Central memory CD8-positive, alpha-beta T cell (primary cell): ENCODE data around the gene ONECUT1.

Experiments
- ATAC-seq: fragments of 150-1000 bp; cut with Tn5 transposase; replicated peaks from 2 replicates; pipeline ENCODE4 v1.10.0; 2022; ENCODE audit warnings: mild to moderate bottlenecking, moderate FRiP score, moderate number of reproducible peaks; ENCODE audit not compliant: poor library complexity, severe bottlenecking; ENCODE audit errors: extremely low read depth
- DNase-seq, 2 donors: peaks; one replicate each; pipeline ENCODE4 v3.0.0; 2021; ENCODE audit warnings: low spot score in 2 of 2
- H3K27ac Mint-ChIP-seq: one replicate; pipeline ENCODE4 v1.8.0; 2022; ENCODE audit warnings: low read depth, mild to moderate bottlenecking, moderate library complexity, mixed read lengths
- H3K27me3 Mint-ChIP-seq: one replicate; pipeline ENCODE4 v1.8.0; 2022; ENCODE audit warnings: mixed read lengths
- H3K36me3 Mint-ChIP-seq: one replicate; pipeline ENCODE4 v1.8.0; 2022; ENCODE audit warnings: mild to moderate bottlenecking, moderate library complexity, mixed read lengths; ENCODE audit not compliant: insufficient read depth
- H3K4me1 Mint-ChIP-seq: one replicate; pipeline ENCODE4 v1.8.0; 2022; ENCODE audit warnings: mixed read lengths
- H3K4me3 Mint-ChIP-seq: one replicate; pipeline ENCODE4 v1.8.0; 2022; ENCODE audit warnings: mild to moderate bottlenecking, moderate library complexity, mixed read lengths
- H3K9me3 Mint-ChIP-seq: one replicate; pipeline ENCODE4 v1.8.0; 2022; ENCODE audit warnings: mixed read lengths

ONECUT1 gene

DNA sequence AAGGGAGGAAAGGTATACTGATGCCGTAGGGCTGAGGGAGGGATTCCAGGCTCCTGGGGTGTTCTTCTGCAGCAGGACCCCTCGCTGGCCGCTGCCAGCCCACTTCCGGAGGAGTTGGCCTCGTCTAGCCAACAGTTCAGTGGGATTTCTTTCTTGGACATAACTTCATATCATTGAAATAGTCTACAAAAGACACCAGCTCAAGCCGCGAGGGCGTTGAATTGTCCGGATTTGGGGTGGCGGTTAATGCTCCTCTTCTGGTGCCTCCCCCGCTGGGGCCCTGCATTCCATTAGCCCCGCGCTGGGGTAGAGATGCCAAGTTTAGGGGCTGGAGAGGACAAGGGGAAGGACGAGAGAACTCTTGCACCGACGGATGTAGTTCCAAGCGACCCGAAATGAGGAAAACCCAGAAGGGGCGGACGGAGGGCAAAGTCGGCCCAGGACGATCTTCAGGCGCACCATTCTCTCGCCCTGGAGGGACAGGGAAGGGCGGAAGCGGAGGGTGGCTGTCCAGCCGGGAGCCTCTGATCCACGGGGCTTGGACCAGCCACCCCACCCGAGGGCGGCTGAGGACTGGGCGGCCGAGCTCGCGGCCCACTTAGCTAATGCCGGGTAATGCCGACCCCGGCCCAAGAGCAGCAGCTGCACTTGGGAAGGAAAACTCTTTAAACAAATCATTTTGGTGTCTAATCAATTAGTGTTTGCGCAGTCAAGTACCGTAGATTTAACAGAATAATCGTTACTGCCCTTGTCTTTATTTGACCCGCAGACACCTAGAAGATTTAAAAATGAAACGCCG, 4.7 kb upstream of the ONECUT1 start:
- Mint-ChIP-seq H3K4me3 (no peak overlapping the region), H3K9me3 (no peaks in the 10 kb centered on the region), H3K4me1 (peaks cover 17% of the 10 kb centered on the region), H3K27ac (peak overlapping the region; percentile 39), H3K27me3 (peaks cover 92% of the 10 kb centered on the region), H3K36me3 (peaks cover 3% of the 10 kb centered on the region)
- DNase-seq (no peak), ATAC-seq (no peak)

DNA sequence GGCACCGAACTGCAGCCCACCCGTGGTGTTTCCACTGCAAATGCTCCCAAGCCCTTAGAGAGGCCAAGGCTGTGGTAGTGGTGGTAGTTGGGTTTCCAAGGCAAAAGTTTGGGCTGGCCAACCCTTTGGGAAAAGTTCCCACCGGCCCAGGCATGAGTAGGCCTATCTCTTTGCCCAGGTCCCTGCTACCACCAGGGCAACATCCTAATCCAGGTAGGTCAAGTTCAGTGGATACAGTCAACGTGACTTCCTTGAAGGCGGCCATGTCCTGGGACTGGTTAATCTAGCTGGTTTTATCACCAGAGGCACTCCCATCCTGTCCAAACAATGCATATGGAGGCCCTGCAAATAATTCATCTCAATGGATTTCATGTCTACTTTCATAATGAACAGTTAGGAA, 1.6 kb upstream of the ONECUT1 start:
- Mint-ChIP-seq H3K27me3 (peaks cover 92% of the 10 kb centered on the region), H3K4me1 (peaks cover 25% of the 10 kb centered on the region), H3K4me3 (no peak overlapping the region), H3K9me3 (no peaks in the 10 kb centered on the region), H3K27ac (no peak overlapping the region), H3K36me3 (peaks cover 7% of the 10 kb centered on the region)
- ATAC-seq (no peak), DNase-seq (no peak)

- ATAC-seq (no peak), DNase-seq (no peak)
- H3K36me3 Mint-ChIP-seq = peaks cover 7% of the 10 kb centered on the region
- H3K4me1 Mint-ChIP-seq = peaks cover 25% of the 10 kb centered on the region
- peaks cover 92% of the 10 kb centered on the region for H3K27me3 Mint-ChIP-seq
- no peaks in the 10 kb centered on the region for H3K9me3 Mint-ChIP-seq
- H3K27ac Mint-ChIP-seq = no peak overlapping the region
- H3K4me3 Mint-ChIP-seq = peak overlapping the region; percentile 71
Measured at GRCh38 chr15:52790941-52791751, 1.0 kb upstream of the ONECUT1 start.

DNA sequence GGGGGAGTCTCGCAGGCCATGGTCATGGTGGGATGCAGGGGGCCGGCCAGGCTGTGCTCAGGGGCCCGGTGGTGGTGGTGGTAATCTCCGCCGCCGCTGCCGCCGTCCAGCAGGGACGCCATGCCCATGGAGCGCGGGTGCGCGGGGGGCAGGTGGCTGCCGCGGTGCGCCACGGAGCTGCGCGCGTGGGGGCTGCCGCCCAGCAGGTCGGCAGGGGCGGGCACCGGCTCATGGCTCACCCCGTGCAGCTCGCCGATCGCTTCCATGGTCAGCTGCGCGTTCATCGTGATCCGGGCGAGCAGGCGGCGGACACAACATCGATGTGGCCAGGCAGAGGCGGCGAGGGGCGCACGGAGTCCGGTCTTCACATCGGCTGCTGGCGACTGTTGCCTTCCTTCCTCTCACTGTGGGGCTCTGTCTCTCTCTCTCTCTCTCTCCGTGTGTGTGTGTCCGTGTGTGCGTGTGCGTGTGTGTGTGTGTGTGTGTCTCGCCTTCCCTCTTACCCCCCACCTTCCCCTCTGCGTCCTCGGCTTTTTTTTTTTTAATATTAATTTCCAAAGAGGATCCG, 451 bp downstream of the ONECUT1 start:
- H3K36me3 Mint-ChIP-seq = peaks cover 9% of the 10 kb centered on the region
- peaks cover 15% of the 10 kb centered on the region for H3K4me1 Mint-ChIP-seq
- H3K27ac Mint-ChIP-seq = no peak overlapping the region
- H3K4me3 Mint-ChIP-seq = peak overlapping the region; percentile 71
- H3K9me3 Mint-ChIP-seq = no peaks in the 10 kb centered on the region
- DNase-seq (no peak), ATAC-seq (no peak)
- H3K27me3 Mint-ChIP-seq = peaks cover 92% of the 10 kb centered on the region

- Mint-ChIP-seq H3K9me3 (no peaks in the 10 kb centered on the region), H3K27me3 (peaks cover 92% of the 10 kb centered on the region), H3K4me1 (peaks cover 11% of the 10 kb centered on the region), H3K4me3 (peak overlapping the region; percentile 71), H3K27ac (peak overlapping the region; percentile 53), H3K36me3 (peaks cover 9% of the 10 kb centered on the region)
- ATAC-seq (no peak), DNase-seq (no peak)
Measured at GRCh38 chr15:52789008-52789600, 1.0 kb downstream of the ONECUT1 start.

DNA sequence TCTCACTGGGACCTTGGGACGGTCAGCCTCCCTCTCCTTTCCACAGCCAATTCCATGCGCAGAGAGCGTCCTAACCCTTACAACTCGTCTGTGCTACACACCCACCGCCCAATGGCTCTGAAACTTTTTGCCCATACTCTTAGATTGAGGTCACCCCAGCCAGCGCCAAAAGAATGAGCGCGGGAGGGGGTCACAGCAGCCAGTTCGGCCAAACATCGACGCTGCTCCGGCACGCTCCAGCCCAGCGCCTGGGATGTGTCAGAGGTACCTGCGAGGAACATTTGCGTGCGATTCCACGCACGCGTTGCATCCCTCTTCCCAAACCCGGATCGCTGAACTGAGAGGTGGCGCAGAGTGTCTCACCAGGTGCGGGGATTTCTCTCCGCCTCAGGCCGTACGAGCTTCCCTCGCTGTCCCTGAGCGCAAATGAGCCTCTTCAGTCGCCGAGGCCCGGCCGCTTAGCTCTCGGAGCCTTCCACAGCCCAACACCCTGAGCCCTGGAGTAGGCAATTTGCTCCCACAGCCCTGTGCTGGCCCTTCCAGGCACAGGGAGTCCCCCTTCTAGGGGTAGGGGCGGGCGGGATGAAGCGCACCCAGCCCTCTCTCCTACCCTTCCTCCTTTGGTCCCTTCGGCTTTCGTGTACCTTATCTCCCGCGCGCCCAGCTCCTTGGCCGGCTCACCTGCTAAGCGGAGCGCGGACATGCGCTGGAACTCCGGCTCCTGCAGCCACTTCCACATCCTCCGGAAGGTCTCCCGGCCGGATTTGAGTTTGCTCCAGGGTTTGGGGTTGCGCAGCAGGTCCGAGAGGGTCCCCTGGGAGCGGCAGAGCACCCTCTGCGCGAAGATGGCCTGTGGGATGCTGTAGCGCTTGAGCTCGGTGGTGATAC, 1.8 kb downstream of the ONECUT1 start:
- Mint-ChIP-seq H3K9me3 (no peaks in the 10 kb centered on the region), H3K27me3 (peaks cover 92% of the 10 kb centered on the region), H3K36me3 (peaks cover 9% of the 10 kb centered on the region), H3K4me1 (peaks cover 16% of the 10 kb centered on the region), H3K27ac (peak overlapping the region; percentile 53), H3K4me3 (peak overlapping the region; percentile 71)
- ATAC-seq (no peak), DNase-seq (no peak)

- no peak for DNase-seq
- peak overlapping the region; percentile 12 for H3K4me3 Mint-ChIP-seq
- no peak for ATAC-seq
- H3K27me3 Mint-ChIP-seq = peaks cover 92% of the 10 kb centered on the region
- no peak overlapping the region for H3K27ac Mint-ChIP-seq
- no peaks in the 10 kb centered on the region for H3K9me3 Mint-ChIP-seq
- H3K4me1 Mint-ChIP-seq = peaks cover 17% of the 10 kb centered on the region
- H3K36me3 Mint-ChIP-seq = peaks cover 9% of the 10 kb centered on the region
Measured at GRCh38 chr15:52787549-52788098, 2.5 kb downstream of the ONECUT1 start.

GRCh38 chr15:52787123-52787503, 3.0 kb downstream of the ONECUT1 start:
- peaks cover 9% of the 10 kb centered on the region for H3K36me3 Mint-ChIP-seq
- DNase-seq (no peak), ATAC-seq (no peak)
- H3K9me3 Mint-ChIP-seq = no peaks in the 10 kb centered on the region
- peaks cover 92% of the 10 kb centered on the region for H3K27me3 Mint-ChIP-seq
- H3K4me3 Mint-ChIP-seq = peak overlapping the region; percentile 25
- H3K27ac Mint-ChIP-seq = no peak overlapping the region
- peaks cover 17% of the 10 kb centered on the region for H3K4me1 Mint-ChIP-seq

DNA sequence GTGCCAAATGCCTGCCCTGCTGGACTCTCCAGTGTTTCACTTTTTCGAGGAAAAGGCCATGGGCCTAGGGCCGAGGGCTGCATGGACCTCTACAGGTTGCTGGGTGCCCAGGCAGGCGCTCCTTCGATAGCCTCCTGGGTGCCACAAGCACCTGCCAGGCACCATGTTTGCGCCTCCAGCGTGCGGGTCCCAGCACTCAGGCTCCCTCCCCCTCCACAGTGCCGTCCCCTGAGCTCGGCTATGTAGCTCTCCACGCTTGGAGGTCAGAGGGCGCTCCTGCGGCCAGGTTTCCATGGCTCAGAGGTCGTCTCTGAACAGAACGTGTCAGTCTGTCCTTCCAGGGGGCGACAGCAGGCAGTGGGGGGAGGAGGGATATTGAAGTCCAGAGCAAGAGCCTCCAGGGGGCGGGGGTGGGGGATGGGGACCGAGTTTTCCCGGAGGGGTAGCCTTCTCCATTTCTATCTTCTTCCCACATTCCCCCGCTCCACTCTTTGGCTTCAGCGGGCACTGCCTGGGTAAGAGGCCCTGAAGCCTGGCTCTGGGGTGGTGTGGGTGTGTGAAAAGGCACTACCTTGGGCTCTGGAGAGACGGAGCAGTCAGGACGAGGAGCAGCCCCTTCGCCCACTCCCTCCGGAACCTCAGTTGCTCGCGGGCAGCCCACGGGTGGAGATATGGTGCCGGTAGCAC, 3.6 kb downstream of the ONECUT1 start:
- ATAC-seq (no peak), DNase-seq (no peak)
- Mint-ChIP-seq H3K9me3 (no peaks in the 10 kb centered on the region), H3K27me3 (peaks cover 92% of the 10 kb centered on the region), H3K36me3 (peaks cover 9% of the 10 kb centered on the region), H3K4me3 (peak overlapping the region; percentile 25), H3K4me1 (peaks cover 17% of the 10 kb centered on the region), H3K27ac (no peak overlapping the region)

- Mint-ChIP-seq H3K27me3 (peaks cover 95% of the 10 kb centered on the region), H3K4me3 (no peak overlapping the region), H3K27ac (no peak overlapping the region), H3K36me3 (peaks cover 8% of the 10 kb centered on the region), H3K9me3 (no peaks in the 10 kb centered on the region), H3K4me1 (peaks cover 18% of the 10 kb centered on the region)
- ATAC-seq (no peak), DNase-seq (no peak)
Measured at GRCh38 chr15:52785672-52786406, 4.3 kb downstream of the ONECUT1 start.
